Keratinocyte (primary cell): ENCODE measurements around the gene ZNF174. TPM values are rescaled to one million over a fixed set of nuclear protein-coding genes. Genes with fewer than 3 reads are reported as not detected.

Experiments used
- DNase-seq: peaks from one replicate; pipeline ENCODE4 v3.0.0-alpha.2; 2011; ENCODE audit warnings: low read depth, missing footprints, low spot score
- FAIRE-seq: peaks from 2 replicates; lab custom pipeline; 2011; peaks lifted over from hg19 to GRCh38; lab: Jason Lieb, UNC
- H2AFZ ChIP-seq: 2 replicates; pipeline ENCODE4 v1.6.0; 2012; ENCODE audit warnings: low read length, control low read depth, inconsistent platforms; ENCODE audit not compliant: control insufficient read depth
- H3K27ac ChIP-seq: 2 replicates; pipeline ENCODE4 v1.5.1; 2011; ENCODE audit warnings: low read length; ENCODE audit not compliant: control insufficient read depth, insufficient read depth
- H3K27me3 ChIP-seq: 3 replicates; pipeline ENCODE4 v1.6.0; 2011; ENCODE audit warnings: low read length; ENCODE audit not compliant: control insufficient read depth, insufficient read depth; ENCODE audit errors: extremely low read depth
- H3K36me3 ChIP-seq, 2 experiments: 2 replicates in 1 of 2; 3 replicates in 1 of 2; pipeline ENCODE4 v1.5.1; 2011; ENCODE audit warnings: low read length in 2 of 2, mild to moderate bottlenecking in 1 of 2; ENCODE audit not compliant: control insufficient read depth in 2 of 2, insufficient read depth in 2 of 2; ENCODE audit errors: extremely low read depth in 1 of 2
- H3K4me1 ChIP-seq: 3 replicates; pipeline ENCODE4 v1.5.1; 2011; ENCODE audit warnings: low read length; ENCODE audit not compliant: control insufficient read depth, insufficient read depth; ENCODE audit errors: extremely low read depth
- H3K4me2 ChIP-seq: 3 replicates; pipeline ENCODE4 v1.6.0; 2011; ENCODE audit warnings: low read depth, low read length; ENCODE audit not compliant: control insufficient read depth, insufficient read depth; ENCODE audit errors: extremely low read depth
- H3K4me3 ChIP-seq, 3 experiments: fragments of 200-600 bp in 1 of 3; sonication (generic) in 1 of 3; 2 replicates in 2 of 3; 3 replicates in 1 of 3; pipeline ENCODE4 v1.5.1; 2011 to 2016; ENCODE audit warnings: low read length in 3 of 3, mild to moderate bottlenecking in 3 of 3, control low read depth in 2 of 3, inconsistent platforms in 1 of 3, low read depth in 1 of 3, mixed read lengths in 1 of 3, mixed run types in 1 of 3, moderate library complexity in 1 of 3; ENCODE audit not compliant: control insufficient read depth in 2 of 3, insufficient read depth in 2 of 3; ENCODE audit errors: extremely low read depth in 1 of 3
- H3K79me2 ChIP-seq: 2 replicates; pipeline ENCODE4 v1.6.0; 2012; ENCODE audit warnings: low read length; ENCODE audit not compliant: control insufficient read depth, insufficient read depth
- H3K9ac ChIP-seq: 3 replicates; pipeline ENCODE4 v1.6.0; 2011; ENCODE audit warnings: low read length; ENCODE audit not compliant: control insufficient read depth, insufficient read depth; ENCODE audit errors: extremely low read depth
- H3K9me1 ChIP-seq: 3 replicates; pipeline ENCODE4 v1.6.0; 2011; ENCODE audit warnings: low read length; ENCODE audit not compliant: control insufficient read depth, insufficient read depth; ENCODE audit errors: extremely low read depth
- H3K9me3 ChIP-seq: 2 replicates; pipeline ENCODE4 v1.5.1; 2012; ENCODE audit warnings: low read depth, low read length; ENCODE audit not compliant: control insufficient read depth
- H4K20me1 ChIP-seq: 3 replicates; pipeline ENCODE4 v1.6.0; 2011; ENCODE audit warnings: low read length; ENCODE audit not compliant: control insufficient read depth, insufficient read depth; ENCODE audit errors: extremely low read depth
- EZH2 ChIP-seq: IDR thresholded peaks from one replicate; pipeline ENCODE4 v1.6.1; 2012; ENCODE audit warnings: inconsistent platforms, mild to moderate bottlenecking, low read length, moderate library complexity
- dilution Hi-C: fragments of 300-500 bp; cut with MboI; formaldehyde crosslinking; loops from one replicate; pipeline ENCODE4 v1.7.0; 2020; ENCODE audit warnings: low sequenced_read_pairs; ENCODE audit not compliant: extremely low pct_ligation_motif_present
- polyA plus RNA-seq, 5 experiments: library from polyadenylated mRNA; depleted of rRNA in 3 of 5; stranded (reverse) in 3 of 5; stranded (forward) in 1 of 5; unstranded in 1 of 5; fragments of >200 nt; gene quantifications; 1 replicate in 1 of 5; 2 replicates in 3 of 5; 3 replicates in 1 of 5; pipeline versions ENCODE4 v1.2.1 to v1.2.3, GENCODE V29; 2011 to 2012; ENCODE audit warnings: missing spikeins in 2 of 5, low read depth in 1 of 5, low replicate concordance in 1 of 5
- TF ChIP-seq, protein P1 (sequence below), 3 experiments: IDR thresholded peaks in 1 of 3; conservative IDR thresholded peaks in 1 of 3; optimal IDR thresholded peaks in 1 of 3; 2 replicates in 2 of 3; 3 replicates in 1 of 3; pipeline versions ENCODE3 to v1.5.1; 2011; ENCODE audit warnings: low read length in 3 of 3, mild to moderate bottlenecking in 3 of 3, moderate library complexity in 2 of 3, control low read depth in 1 of 3, inconsistent platforms in 1 of 3; ENCODE audit not compliant: insufficient read depth in 2 of 3; ENCODE audit errors: extremely low read depth in 1 of 3

Gene ZNF174
- polyA plus RNA-seq, 1 donor (not counting 4 experiments of a cell fraction or from before 2014, with no cell fraction given): 8.0 TPM

DNA sequence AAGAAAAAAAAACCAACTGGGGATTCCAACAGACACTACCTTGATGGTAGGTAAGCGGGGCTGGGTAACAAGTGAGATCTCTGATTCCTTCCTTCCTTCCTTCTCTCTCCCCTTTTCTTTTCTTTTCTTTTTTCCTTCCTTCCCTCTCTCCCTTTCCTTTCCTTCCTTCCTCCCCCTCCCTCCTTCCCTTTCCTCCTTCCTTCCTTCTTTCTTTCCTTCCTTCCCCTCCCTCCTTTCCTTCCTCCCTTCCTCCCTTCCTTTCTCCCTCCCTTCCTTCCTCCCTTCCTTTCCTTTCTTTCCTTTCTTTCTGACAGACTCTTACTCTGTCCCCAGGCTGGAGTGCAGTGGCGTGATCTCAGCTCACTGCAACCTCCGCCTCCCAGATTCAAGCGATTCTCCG, 25.3 kb upstream of the ZNF174 start:
- H3K9me1 ChIP-seq: no peaks in the 10 kb centered on the region
- no peak for FAIRE-seq
- no peak overlapping the region for H2AFZ ChIP-seq
- H3K4me3 ChIP-seq: no peak overlapping the region
- TF ChIP-seq EZH2: no peak
- TF ChIP-seq, protein P1, sequence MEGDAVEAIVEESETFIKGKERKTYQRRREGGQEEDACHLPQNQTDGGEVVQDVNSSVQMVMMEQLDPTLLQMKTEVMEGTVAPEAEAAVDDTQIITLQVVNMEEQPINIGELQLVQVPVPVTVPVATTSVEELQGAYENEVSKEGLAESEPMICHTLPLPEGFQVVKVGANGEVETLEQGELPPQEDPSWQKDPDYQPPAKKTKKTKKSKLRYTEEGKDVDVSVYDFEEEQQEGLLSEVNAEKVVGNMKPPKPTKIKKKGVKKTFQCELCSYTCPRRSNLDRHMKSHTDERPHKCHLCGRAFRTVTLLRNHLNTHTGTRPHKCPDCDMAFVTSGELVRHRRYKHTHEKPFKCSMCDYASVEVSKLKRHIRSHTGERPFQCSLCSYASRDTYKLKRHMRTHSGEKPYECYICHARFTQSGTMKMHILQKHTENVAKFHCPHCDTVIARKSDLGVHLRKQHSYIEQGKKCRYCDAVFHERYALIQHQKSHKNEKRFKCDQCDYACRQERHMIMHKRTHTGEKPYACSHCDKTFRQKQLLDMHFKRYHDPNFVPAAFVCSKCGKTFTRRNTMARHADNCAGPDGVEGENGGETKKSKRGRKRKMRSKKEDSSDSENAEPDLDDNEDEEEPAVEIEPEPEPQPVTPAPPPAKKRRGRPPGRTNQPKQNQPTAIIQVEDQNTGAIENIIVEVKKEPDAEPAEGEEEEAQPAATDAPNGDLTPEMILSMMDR (optimal IDR thresholded peaks at IDR 0.05 in 1 of 3, IDR thresholded peaks at IDR 0.05 in 1 of 3, conservative IDR thresholded peaks at IDR 0.05 in 1 of 3; ENCODE audit: extremely low read depth in 1 of 3, insufficient read depth in 2 of 3, low read length in 3 of 3): no peak
- H3K9ac ChIP-seq: no peak overlapping the region
- no peaks in the 10 kb centered on the region for H3K27me3 ChIP-seq
- no peak overlapping the region for H3K27ac ChIP-seq
- no peaks in the 10 kb centered on the region for H3K36me3 ChIP-seq
- DNase-seq: no peak
- H3K4me1 ChIP-seq: no peaks in the 10 kb centered on the region
- dilution Hi-C loops: no loop called here
- no peaks in the 10 kb centered on the region for H4K20me1 ChIP-seq
- no peak overlapping the region for H3K4me2 ChIP-seq
- peaks cover 4% of the 10 kb centered on the region for H3K9me3 ChIP-seq
- H3K79me2 ChIP-seq: no peaks in the 10 kb centered on the region

DNA sequence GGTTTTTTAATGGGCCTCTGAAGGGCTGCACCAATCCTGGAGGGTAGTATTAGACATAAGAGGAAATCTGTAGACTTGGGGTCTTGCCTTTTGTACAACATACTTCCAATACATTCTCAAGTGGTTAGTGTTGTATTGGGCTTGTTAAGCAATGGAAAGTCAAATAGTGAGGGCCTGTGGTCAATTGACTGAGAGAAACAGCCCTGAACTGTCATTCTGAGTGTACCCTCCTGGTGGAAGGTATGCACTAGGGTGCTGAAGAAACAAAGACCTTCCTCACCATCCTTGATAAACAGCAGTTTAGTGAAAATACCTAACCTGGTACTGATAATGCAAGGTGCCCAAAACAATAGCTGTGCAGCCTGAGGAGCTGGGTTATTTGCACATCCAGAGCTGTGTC, 23.1 kb upstream of the ZNF174 start:
- no peaks in the 10 kb centered on the region for H4K20me1 ChIP-seq

More for the DNA sequence above, 23.1 kb upstream of the ZNF174 start:
- no peak for TF ChIP-seq EZH2
- TF ChIP-seq, protein P1 (optimal IDR thresholded peaks at IDR 0.05 in 1 of 3, IDR thresholded peaks at IDR 0.05 in 1 of 3, conservative IDR thresholded peaks at IDR 0.05 in 1 of 3; ENCODE audit: extremely low read depth in 1 of 3, insufficient read depth in 2 of 3, low read length in 3 of 3): no peak
- Histone ChIP-seq H3K36me3 (peaks cover 5 to 7% of the 10 kb centered on the region in 2 experiments), H3K4me2 (no peak overlapping the region), H2AFZ (no peak overlapping the region), H3K9me1 (no peaks in the 10 kb centered on the region), H3K27me3 (no peaks in the 10 kb centered on the region), H3K4me1 (no peaks in the 10 kb centered on the region), H3K9ac (no peak overlapping the region), H3K4me3 (no peak overlapping the region), H3K27ac (no peak overlapping the region), H3K79me2 (no peaks in the 10 kb centered on the region), H3K9me3 (peaks cover 20% of the 10 kb centered on the region)
- FAIRE-seq (no peak), DNase-seq (no peak)
- dilution Hi-C loops: no loop called here
